ENCODE data around the gene PRSS21. TPM values are rescaled to one million over a fixed set of nuclear protein-coding genes. Genes with fewer than 3 reads are reported as not detected.

Gene PRSS21
- total and polyA plus RNA-seq, 10 of the 15 experiments (the other 5 are each of a cell fraction or from before 2014, with no cell fraction given): 5.3 to 73.4 (median 40.1) TPM; not detected in 1

GRCh38 chr16:2804728-2805127 is 12.3 kb upstream of the PRSS21 start:
- no TSS peak for BruUV-seq (replicated peaks)

More at GRCh38 chr16:2804728-2805127, 12.3 kb upstream of the PRSS21 start:
- Histone ChIP-seq H3K36me3 (ENCODE audit: control insufficient read depth in 2 of 2, insufficient read depth in 2 of 2, low read length in 1 of 2) (no peaks in the 10 kb centered on the region), H4K20me1 (ENCODE audit: control insufficient read depth, insufficient read depth) (no peaks in the 10 kb centered on the region), H3K79me2 (ENCODE audit: control insufficient read depth, insufficient read depth, low read length) (no peaks in the 10 kb centered on the region), H2AFZ (ENCODE audit: control insufficient read depth, low read depth, low read length) (no peak overlapping the region), H3K4me2 (ENCODE audit: control insufficient read depth, insufficient read depth) (no peak overlapping the region), H3K27ac (ENCODE audit: control insufficient read depth, insufficient read depth) (no peak overlapping the region), H3K27me3 (replicated peaks in 1 of 2; ENCODE audit: control insufficient read depth in 2 of 2, insufficient read depth in 2 of 2, low read length in 1 of 2) (peaks cover 0 to 1% of the 10 kb centered on the region in 2 experiments; a peak in 1 of 4 replicates), H3K4me1 (ENCODE audit: control insufficient read depth, insufficient read depth, low read length) (no peaks in the 10 kb centered on the region), H3K9me3 (replicated peaks; ENCODE audit: control insufficient read depth, insufficient read depth, low read length) (no peaks in the 10 kb centered on the region), H3K9ac (ENCODE audit: control insufficient read depth, insufficient read depth, low read length) (no peak overlapping the region), H3K4me3 (no peak overlapping the region)
- ATAC-seq (no peak), DNase-seq (ENCODE audit: low read depth, low spot score) (no peak), FAIRE-seq (no peak)
- TF ChIP-seq CREM (IDR thresholded peaks at IDR 0.05; ENCODE audit: low read depth): no peak
- no peak for TF ChIP-seq FOXM1 (IDR thresholded peaks at IDR 0.05; ENCODE audit: low read depth, low read length)
- no peak for TF ChIP-seq ZNF24 (IDR thresholded peaks at IDR 0.05)
- TF ChIP-seq, protein P1, sequence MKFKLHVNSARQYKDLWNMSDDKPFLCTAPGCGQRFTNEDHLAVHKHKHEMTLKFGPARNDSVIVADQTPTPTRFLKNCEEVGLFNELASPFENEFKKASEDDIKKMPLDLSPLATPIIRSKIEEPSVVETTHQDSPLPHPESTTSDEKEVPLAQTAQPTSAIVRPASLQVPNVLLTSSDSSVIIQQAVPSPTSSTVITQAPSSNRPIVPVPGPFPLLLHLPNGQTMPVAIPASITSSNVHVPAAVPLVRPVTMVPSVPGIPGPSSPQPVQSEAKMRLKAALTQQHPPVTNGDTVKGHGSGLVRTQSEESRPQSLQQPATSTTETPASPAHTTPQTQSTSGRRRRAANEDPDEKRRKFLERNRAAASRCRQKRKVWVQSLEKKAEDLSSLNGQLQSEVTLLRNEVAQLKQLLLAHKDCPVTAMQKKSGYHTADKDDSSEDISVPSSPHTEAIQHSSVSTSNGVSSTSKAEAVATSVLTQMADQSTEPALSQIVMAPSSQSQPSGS (IDR thresholded peaks at IDR 0.05; ENCODE audit: low read length): no peak
- no peak for TF ChIP-seq ZBTB11 (CRISPR knock-in tag; IDR thresholded peaks at IDR 0.05)
- TF ChIP-seq YBX1 (IDR thresholded peaks at IDR 0.05): no peak
- no peak for TF ChIP-seq ELK1 (IDR thresholded peaks at IDR 0.05; ENCODE audit: low read depth, low read length)
- TF ChIP-seq RELA (IDR thresholded peaks at IDR 0.05; ENCODE audit: borderline replicate concordance, partially characterized antibody): no peak
- no peak for TF ChIP-seq NBN (IDR thresholded peaks at IDR 0.05)
- TF ChIP-seq GABPA (IDR thresholded peaks at IDR 0.05; ENCODE audit: low read depth): no peak
- no peak for TF ChIP-seq ZSCAN29 (IDR thresholded peaks at IDR 0.05)
- in situ Hi-C loops (cut with MboI): no loop called here
- ChIA-PET POLR2A (no interaction called here), SMC1A (ENCODE audit: uncharacterized antibody, unreplicated experiment) (no interaction called here), RAD21 (ENCODE audit: unreplicated experiment) (no interaction called here), CTCF (no interaction called here)
- 32% methylated on average over 4 of the region's 4 CpGs for WGBS (ENCODE audit: insufficient coverage, insufficient replicate concordance, low lambda C conversion rate, missing lambda C conversion rate)
- intact Hi-C loops (cut with micrococcal nuclease; ENCODE audit: unreplicated experiment): loop anchor here (10.0 kb wide), 1 partner anchor 50 kb away; the partner anchor contains the start of gene PRSS22

Data from GM12878 (cell line).